ENCODE results near the gene IKBIP.
"Not testable (repeated sequence)": the region's sequence is repeated elsewhere in the genome, so short reads cannot be mapped to it uniquely, and the experiment has no call there.

IKBIP gene

GRCh38 chr12:98635657-98636323 lies 8.8 kb downstream of the IKBIP start:
- no peak for FAIRE-seq

GRCh38 chr12:98618952-98619351 lies 25.6 kb downstream of the IKBIP start:
- no peak for FAIRE-seq

GRCh38 chr12:98612696-98613334 lies 31.8 kb downstream of the IKBIP start:
- FAIRE-seq = no peak

DNA sequence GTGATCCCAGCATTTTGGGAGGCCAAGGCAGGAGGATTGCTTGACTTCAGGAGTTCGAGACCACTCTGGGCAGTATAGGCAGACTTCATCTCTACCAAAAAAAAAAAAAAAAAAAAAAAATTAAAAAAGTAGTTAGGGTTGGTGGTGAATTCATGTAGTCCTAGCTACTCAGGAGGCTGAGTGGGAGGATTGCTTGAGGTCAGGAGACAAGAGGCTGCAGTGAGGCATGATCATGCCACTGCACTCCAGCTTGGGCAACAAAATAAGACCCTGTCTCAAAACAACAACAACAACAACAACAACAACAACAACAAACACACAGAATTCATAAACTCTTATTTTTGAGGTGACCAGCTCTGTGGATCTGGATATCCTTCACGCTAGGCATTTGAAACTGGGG lies 34.0 kb downstream of the IKBIP start:
- no peak for FAIRE-seq

DNA sequence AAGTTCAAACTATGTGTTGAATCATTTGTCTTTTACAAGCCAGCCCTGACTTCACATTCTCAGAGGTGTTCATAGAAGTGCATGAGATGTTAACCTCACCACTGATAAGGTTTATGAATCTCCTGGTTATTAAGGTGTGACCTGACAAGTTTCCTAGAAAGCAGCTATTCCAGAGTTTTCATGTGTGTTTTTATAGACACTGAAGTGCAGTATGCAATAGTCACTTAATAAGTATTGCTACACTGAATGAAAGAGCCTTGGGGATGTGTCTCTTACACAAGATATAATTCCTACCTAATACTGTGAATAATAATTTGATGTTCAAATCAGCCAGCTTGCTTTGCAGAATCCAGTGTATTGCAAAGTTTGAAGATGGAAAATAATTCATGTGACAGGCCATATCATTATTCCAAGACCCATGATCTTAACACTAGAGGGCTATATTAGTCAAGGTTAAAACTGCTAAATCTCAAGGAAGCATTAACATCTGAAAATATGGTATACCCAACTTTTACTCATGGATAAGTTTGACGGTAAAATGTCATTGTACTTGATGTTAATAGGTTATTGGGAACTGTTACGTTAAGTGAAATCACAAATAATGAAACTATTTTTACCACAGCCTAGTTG lies 38.1 kb downstream of the IKBIP start:
- FAIRE-seq = no peak

DNA sequence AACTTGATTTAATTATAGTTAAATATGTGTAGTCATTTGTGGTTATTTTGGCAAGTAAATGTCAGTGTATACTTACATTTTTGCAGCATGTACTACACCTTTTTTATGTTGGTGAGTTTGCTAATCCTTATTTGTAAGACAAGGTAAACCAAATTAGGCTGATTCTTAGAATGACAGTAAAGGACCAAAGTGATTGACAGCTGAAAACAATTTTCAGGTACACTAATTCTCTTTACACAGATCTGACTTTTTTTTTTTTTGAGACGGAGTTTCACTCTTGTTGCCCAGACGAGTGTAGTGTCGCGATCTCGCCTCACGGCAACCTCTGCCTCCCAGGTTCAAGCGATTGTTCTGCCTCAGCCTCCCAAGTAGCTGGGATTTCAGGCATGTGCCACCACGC lies 42.7 kb downstream of the IKBIP start:
- no peak for FAIRE-seq

DNA sequence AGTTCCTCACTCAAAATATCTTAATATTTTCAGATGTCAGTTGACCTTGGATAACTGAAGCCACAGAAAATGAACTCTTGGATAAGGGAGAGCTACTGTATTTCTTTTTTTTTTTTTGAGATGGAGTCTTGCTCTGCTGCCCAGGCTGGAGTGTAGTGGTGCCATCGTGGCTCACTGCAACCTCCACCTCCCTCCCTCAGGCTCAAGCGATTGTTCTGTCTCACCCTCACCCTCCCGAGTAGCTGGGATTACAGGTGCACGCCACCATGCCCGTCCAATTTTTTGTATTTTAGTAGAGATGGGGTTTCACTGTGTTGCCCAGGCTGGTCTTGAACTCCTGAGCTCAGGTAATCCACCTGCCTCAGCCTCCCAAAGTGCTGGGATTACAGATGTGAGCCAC lies 47.3 kb downstream of the IKBIP start:
- not testable (repeated sequence) for FAIRE-seq

GRCh38 chr12:98595243-98595988 lies 49.2 kb downstream of the IKBIP start:
- no peak for FAIRE-seq

DNA sequence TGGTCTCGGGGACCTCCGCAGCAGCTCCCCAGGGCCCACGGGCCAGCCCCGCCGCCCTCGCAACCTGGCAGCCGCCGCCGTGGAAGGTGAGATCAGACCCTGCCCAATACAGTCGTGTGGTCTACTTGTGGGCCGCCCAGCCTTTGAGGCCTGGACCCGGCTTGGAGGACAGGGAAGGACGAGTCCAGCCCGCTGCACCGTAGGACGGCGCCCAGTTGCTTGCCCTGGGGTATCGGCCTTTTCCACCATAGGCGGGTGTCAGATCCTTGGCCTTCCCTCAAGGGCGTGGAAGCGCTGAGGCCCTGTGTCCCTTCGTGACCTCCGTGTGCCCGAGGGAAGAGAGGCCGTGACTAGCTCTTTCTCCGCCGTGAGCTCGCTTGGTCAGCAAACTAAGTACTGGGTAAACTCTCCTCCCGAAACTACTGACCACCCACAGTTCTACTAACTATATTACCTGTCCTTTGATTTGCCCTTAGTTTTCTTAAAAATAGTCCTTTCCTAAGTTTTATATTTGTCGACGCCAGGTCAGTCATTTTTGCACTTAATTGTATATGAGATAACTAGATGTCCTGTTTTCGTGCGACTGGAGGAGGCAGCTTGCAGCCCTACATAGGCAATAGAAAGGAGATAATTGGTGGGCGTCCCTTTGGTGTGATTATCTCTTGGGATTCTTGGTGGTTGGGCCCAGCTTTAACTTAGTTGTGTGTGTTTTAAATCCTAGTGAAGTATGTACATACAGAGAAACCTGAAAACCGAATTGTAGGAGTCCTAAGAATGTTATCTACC lies 50.3 kb downstream of the IKBIP start:
- FAIRE-seq = no peak

DNA sequence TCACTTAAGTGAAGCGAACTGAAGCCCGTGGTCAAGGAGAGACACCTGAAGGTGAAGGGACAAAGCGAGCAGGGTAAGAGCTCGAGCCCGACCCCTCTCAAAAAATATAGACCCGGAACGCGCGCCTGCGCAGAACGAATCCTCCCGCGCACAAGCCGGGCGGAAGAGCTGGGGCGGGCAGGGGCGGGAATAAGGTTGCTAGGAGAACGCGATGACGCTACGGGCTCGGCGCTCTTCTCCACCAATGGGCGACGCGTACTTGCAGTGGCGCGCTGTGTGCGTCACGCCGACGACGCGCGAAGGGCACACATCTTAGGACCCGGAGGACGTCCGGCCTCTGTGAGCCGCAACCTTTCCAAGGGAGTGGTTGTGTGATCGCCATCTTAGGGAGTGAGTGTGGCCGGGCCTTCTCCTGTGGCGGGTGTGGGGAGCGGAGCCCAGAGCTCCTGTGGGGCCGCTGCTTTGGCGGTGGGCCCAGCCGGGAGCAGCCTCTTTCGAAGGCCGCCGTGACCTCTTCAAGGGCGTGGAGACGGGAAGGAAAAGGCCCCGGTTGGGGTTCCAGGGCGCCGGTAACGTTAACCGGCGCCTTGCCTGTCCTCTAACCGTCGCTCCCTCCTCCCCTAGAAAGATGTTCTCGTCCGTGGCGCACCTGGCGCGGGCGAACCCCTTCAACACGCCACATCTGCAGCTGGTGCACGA lies 51.1 kb downstream of the IKBIP start, which contains the start of gene SLC25A3:
Gene SLC25A3 (plus strand): TSS at position 336 of the 699 bp plus-strand sequence. CDS start 293 bp downstream, at position 629.
- no peak for FAIRE-seq

DNA sequence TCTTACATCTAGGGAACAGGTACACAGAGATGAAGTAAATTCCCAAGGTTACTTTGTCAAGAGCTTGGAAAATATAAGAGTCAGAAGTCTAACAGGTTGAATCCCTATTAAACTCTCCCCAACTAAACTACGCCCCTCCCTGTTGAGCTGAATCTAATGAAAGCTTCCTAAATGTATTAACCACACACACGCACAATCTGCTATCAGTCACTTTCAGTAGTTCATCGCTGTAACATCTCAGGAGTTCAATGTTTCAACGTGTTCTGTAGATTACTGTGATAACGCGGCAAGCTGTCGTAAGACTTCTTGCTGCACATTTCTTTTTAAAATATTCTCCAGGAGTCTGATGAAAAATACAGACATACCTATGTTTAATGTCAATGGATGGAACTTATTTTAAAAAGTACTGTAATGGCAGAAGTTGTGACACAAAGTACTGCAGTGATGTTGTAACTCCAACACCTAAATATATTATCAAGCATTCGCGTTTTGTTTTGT lies 51.7 kb downstream of the IKBIP start:
- FAIRE-seq = no peak

DNA sequence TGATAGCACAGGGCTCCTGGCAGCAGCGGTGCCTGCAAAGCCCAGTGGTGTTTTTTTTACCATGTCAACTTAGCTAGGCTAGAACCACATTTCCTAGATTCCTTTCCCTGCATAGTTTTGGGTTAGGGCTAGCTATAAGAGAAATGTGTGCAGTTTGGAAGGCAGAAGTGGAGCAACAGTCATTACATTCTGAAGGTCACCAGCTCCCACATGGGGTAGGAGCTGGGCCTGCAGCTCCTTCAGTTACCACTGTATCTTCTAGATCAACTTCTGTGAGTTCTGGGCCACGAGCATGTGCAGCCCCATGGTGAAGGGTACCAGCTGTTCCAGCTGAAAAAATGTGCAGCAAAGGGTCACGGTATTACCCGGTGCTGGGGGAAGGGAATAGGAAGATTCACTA lies 53.4 kb downstream of the IKBIP start:
- FAIRE-seq = no peak

DNA sequence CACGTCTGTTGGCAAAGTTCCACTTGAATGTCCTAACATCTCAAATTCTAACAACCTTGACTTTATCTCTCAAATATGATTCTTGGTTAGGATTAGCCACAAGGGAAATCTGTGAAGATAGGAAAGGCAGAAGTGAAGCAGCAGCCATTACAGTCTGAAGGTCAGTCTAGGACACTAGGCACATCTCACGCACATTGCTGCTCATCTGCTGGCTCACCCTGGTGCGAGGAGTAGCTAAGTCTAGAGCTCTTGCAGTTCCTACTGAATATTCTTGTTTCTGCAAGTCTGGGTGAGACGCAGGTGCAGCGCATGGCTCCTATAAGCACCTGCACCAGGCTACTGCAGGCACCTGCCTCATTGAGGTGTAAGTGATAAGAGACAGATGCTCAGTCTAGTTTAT lies 57.5 kb downstream of the IKBIP start:
- FAIRE-seq = no peak

- FAIRE-seq = no peak
Observed at GRCh38 chr12:98582093-98582492, 62.5 kb downstream of the IKBIP start.

DNA sequence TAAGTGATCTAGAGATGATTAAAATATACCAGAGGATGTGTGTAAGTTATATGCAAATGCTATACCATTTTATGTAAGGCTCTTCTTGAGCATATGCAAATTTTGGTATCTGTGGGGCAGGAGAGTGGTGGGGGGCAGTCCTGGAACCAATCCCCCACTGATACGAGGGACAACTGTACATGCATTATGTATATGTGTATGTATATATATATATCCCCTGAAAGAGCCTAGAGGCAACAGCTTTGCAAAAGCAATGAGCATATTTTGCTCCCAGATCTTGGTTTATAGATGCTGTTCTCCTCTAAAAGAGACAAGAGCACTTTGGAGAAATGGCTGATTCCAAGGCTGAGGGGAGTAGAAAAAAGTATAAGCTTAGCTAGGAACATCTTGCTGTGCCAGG lies 63.5 kb downstream of the IKBIP start:
- FAIRE-seq = no peak

GRCh38 chr12:98580695-98581094 lies 63.9 kb downstream of the IKBIP start:
- FAIRE-seq = no peak

GRCh38 chr12:98579835-98580234 lies 64.8 kb downstream of the IKBIP start:
- FAIRE-seq = no peak

DNA sequence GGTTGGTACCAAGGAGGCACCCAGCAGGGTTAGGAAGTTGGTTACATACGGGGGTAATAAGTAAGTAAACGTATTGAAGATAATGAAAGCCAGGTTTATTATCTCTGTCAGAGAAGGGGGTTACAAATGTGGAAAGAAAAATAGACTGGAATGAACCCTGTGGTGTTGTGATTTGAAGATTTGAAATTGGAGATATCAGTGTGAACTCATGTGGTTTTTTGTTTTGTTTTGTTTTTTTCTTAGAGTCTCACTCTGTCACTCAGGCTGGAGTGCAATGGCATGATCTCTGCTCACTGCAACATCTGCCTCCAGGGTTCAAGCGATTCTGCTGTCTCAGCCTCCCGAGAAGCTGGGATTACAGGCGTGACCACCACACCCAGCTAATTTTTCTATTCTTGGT lies 65.2 kb downstream of the IKBIP start:
- FAIRE-seq = no peak

DNA sequence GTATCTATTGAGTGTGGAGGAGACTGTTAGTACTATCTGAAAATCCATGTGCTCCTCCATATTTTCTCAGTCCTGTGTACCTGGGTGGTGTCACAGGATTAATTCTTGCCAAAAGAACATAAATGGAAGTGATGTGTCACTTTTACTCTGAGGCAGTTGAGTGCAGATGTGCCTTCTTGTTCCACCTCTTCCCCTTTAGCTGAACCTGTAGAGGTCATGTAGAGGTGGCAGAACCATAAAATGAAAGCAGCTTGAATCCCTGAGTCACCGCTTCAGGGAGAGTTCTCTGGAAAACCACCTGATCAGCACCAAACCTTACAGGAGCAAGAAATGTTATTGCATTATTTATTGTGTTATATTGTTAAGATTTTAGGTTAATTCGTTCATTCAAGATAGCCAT lies 65.8 kb downstream of the IKBIP start:
- no peak for FAIRE-seq

DNA sequence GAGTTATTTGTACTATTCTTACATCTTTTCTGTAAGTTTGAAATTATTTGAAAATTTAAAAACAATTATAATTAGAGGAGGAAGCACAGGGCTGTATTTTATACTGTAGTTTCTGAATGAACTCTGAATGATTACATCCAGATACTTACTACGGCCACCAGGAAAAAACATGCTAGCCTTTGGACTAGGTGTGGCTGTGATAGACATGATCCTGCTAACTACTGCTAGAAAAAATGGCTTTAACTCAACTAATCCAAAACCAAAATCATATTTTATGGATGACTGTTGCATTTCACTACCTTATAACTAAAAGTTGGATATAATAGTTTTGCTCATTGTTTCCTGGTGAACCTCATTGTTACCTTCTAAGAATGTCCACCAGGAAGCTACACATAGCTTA lies 66.2 kb downstream of the IKBIP start:
- no peak for FAIRE-seq

DNA sequence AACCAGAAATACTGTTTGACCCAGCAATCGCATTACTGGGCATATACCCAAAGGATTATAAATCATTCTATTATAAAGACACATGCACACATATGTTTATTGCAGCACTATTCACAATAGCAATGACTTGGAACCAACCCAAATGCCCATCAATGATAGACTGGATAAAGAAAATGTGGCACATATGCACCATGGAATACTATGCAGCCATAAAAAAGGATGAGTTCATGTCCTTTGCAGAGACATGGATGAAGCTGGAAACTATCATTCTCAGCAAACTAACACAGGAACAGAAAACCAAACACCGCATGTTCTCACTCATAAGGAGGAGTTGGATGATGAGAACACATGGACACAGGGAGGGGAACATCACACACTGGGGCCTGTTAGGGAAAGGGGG lies 67.8 kb downstream of the IKBIP start:
- not testable (repeated sequence) for FAIRE-seq

DNA sequence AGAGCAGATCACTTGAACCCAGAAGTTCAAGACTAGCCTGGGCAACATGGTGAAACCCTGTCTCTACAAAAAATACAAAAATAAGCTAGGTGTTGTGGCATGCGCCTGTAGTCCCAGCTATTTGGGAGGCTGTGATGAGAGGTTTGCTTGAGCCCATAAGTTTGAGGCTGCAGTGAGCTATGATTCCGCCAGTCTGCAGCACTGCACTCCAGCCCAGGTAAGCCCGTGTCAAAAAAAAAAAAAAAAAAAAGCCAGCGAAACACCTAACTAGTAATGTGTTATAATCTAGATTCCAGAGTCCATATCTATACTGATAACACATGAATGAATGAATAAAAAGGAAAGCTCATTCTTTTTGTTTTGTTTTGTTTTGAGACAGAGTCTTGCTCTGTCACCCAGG lies 69.6 kb downstream of the IKBIP start:
- no peak for FAIRE-seq
